Lung (tissue), 12 donors: Measurements from ENCODE around the gene ABCF2. TPM values are rescaled to one million over a fixed set of nuclear protein-coding genes. Genes with fewer than 3 reads are reported as not detected.

Source experiments
- ATAC-seq: fragments of 200-7000 bp; cut with Tn5 transposase; one replicate; pipeline ENCODE4 v1.9.1; 2020; ENCODE audit warnings: moderate number of reproducible peaks; ENCODE audit not compliant: insufficient read depth, low FRiP score
- DNase-seq, 3 donors: peaks; one replicate each; pipeline ENCODE4 v3.0.0-alpha.2; 2013 to 2017
- H3K27ac ChIP-seq, 2 donors: one replicate each; pipeline ENCODE4 v1.5.1; 2013; ENCODE audit warnings: mild to moderate bottlenecking in 2 of 2, moderate library complexity in 2 of 2, control low read depth in 1 of 2, inconsistent platforms in 1 of 2, low read depth in 1 of 2, low read length in 1 of 2
- H3K27me3 ChIP-seq, 3 donors: one replicate each; pipeline ENCODE4 v1.5.1; 2013; ENCODE audit warnings: low read length in 2 of 3; ENCODE audit not compliant: control insufficient read depth in 3 of 3, insufficient read depth in 3 of 3
- H3K36me3 ChIP-seq, 4 donors: one replicate each; pipeline ENCODE4 v1.5.1; 2013; ENCODE audit warnings: low read length in 4 of 4, mild to moderate bottlenecking in 1 of 4, moderate library complexity in 1 of 4; ENCODE audit not compliant: control insufficient read depth in 4 of 4, insufficient read depth in 4 of 4
- H3K4me1 ChIP-seq, 5 donors: one replicate each; pipeline ENCODE4 v1.5.1; 2013; ENCODE audit warnings: low read length in 5 of 5, mild to moderate bottlenecking in 2 of 5, moderate library complexity in 1 of 5; ENCODE audit not compliant: control insufficient read depth in 5 of 5, insufficient read depth in 5 of 5
- H3K4me3 ChIP-seq: one replicate; pipeline ENCODE4 v1.5.1; 2013; ENCODE audit warnings: mild to moderate bottlenecking, control low read depth, moderate library complexity
- H3K9ac ChIP-seq, 2 donors: one replicate each; pipeline ENCODE4 v1.5.1; 2013; ENCODE audit warnings: low read length in 2 of 2, control low read depth in 1 of 2; ENCODE audit not compliant: insufficient read depth in 1 of 2
- H3K9me3 ChIP-seq, 4 donors: one replicate each; pipeline ENCODE4 v1.5.1; 2013; ENCODE audit warnings: low read length in 3 of 4, mild to moderate bottlenecking in 1 of 4, moderate library complexity in 1 of 4; ENCODE audit not compliant: control insufficient read depth in 4 of 4, insufficient read depth in 3 of 4
- CTCF ChIP-seq: IDR thresholded peaks from 2 replicates; pipeline ENCODE4 v1.5.1; 2012; ENCODE audit warnings: mild to moderate bottlenecking; ENCODE audit errors: control extremely low read depth, extremely low read depth
- WGBS, 2 donors: extraction: QIAGEN DNeasy Blood & Tissue Kit; methylation state at CpG; one replicate each; pipeline ENCODE4 v1.1.7; 2013; 5-methylcytosine and 5-hydroxymethylcytosine counted together
- polyA plus RNA-seq, 2 donors: library from polyadenylated mRNA; stranded (reverse); fragments of 200-250 nt; gene quantifications; one replicate each; pipeline ENCODE4 v1.2.1, GENCODE V29; 2013
- total RNA-seq, 2 donors: library from RNA; depleted of rRNA in 1 of 2; stranded (reverse); fragments of >200 nt in 1 of 2; gene quantifications; one replicate each; pipeline ENCODE4 v1.2.1, GENCODE V29; 2014 to 2021
- donor health status: control.
- donor health status: control.
- donor health status: Bipolar disorder and iron deficiency.
- donor health status: healthy.
- donor health status: DM: yes; HTN: yes; CAD: no.

ABCF2 gene
- total and polyA plus RNA-seq, 4 donors, result 13.2 to 36.3 (median 25.8) TPM

- no peak for TF ChIP-seq CTCF
- H3K4me3 ChIP-seq, result no peak overlapping the region
- no peak overlapping the region for H3K9ac ChIP-seq
- no peaks in the 10 kb centered on the region for H3K27me3 ChIP-seq
- H3K4me1 ChIP-seq, result peaks cover 0 to 21% (median 5%) of the 10 kb centered on the region in 5 donors
- H3K27ac ChIP-seq, result peak overlapping the region in 1 of 2 donors; percentile 63
- H3K36me3 ChIP-seq, result peaks cover 0 to 3% (median 0%) of the 10 kb centered on the region in 4 donors
- DNase-seq (peak in 1 of 3 donors; percentile 50), ATAC-seq (no peak)
- WGBS, 2 donors, result 69 to 82% methylated on average over 10 of the region's 10 CpGs
- H3K9me3 ChIP-seq, result peaks cover 0 to 2% (median 0%) of the 10 kb centered on the region in 4 donors
Observed at GRCh38 chr7:151272405-151272804, 45.4 kb upstream of the ABCF2 start.

- Histone ChIP-seq H3K4me3 (no peak overlapping the region), H3K36me3 (peaks cover 0 to 3% (median 0%) of the 10 kb centered on the region in 4 donors), H3K4me1 (peaks cover 0 to 17% (median 2%) of the 10 kb centered on the region in 5 donors), H3K27ac (peak overlapping the region in 1 of 2 donors; percentile 63), H3K9me3 (peaks cover 0 to 2% (median 0%) of the 10 kb centered on the region in 4 donors), H3K27me3 (no peaks in the 10 kb centered on the region), H3K9ac (no peak overlapping the region)
- DNase-seq (peak; percentile 49 to 90 (median 80)), ATAC-seq (peak; percentile 66)
- no peak for TF ChIP-seq CTCF
- 18 to 21% methylated on average over 7 of the region's 7 CpGs for whole genome bisulfite sequencing, 2 donors
Observed at GRCh38 chr7:151271699-151272355, 44.8 kb upstream of the ABCF2 start.

GRCh38 chr7:151269511-151269910 lies 42.5 kb upstream of the ABCF2 start:
- ATAC-seq (no peak), DNase-seq (no peak)
- WGBS, 2 donors, result 96 to 98% methylated on average over 10 of the region's 10 CpGs
- peaks cover 0 to 7% (median 0%) of the 10 kb centered on the region in 5 donors for H3K4me1 ChIP-seq
- H3K9me3 ChIP-seq, result peaks cover 0 to 2% (median 0%) of the 10 kb centered on the region in 4 donors
- no peak for TF ChIP-seq CTCF
- H3K27ac ChIP-seq, result no peak overlapping the region
- H3K27me3 ChIP-seq, result no peaks in the 10 kb centered on the region
- H3K9ac ChIP-seq, result no peak overlapping the region
- H3K4me3 ChIP-seq, result no peak overlapping the region
- H3K36me3 ChIP-seq, result peaks cover 0 to 3% (median 0%) of the 10 kb centered on the region in 4 donors
